HepG2 (cell line): ENCODE results near the gene SHC3. TPM values are rescaled to one million over a fixed set of nuclear protein-coding genes. Genes with fewer than 3 reads are reported as not detected.

ENCODE experiments used
- ATAC-seq: fragments of 200-7000 bp; cut with Tn5 transposase; 3 replicates; pipeline ENCODE4 v1.9.1; 2020; ENCODE audit warnings: mild to moderate bottlenecking, moderate library complexity
- BruUV-seq: library from RNA; stranded (reverse); fragments of 400-500 nt; replicated peaks from 2 replicates; lab custom pipeline; 2021; lab: Mats Ljungman, UMichigan
- CTCF ChIA-PET: fragments of 300-600 bp; formaldehyde crosslinking; extraction: SDS; loops from one replicate; lab custom pipeline; 2021; ENCODE audit warnings: low total read pairs, inconsistent platforms, low intra/inter-chr PET ratio; lab: Yijun Ruan, JAX
- POLR2A ChIA-PET: fragments of 350-600 bp; sonication (Branson Sonifier 250); formaldehyde crosslinking; loops from one replicate; lab custom pipeline; 2020; ENCODE audit warnings: antibody characterized with exemption, inconsistent platforms; lab: Yijun Ruan, JAX
- DNase-seq: peaks from one replicate; pipeline ENCODE4 v3.0.0-alpha.2; 2015; ENCODE audit warnings: low spot score
- FAIRE-seq: peaks from 3 replicates; lab custom pipeline; 2011; peaks lifted over from hg19 to GRCh38; lab: Jason Lieb, UNC
- H2AFZ ChIP-seq: one replicate; pipeline ENCODE4 v1.6.1; 2011; ENCODE audit warnings: low read length, inconsistent platforms
- H3K27ac ChIP-seq: fragments of 300-600 bp; 3 replicates; pipeline ENCODE4 v1.8.0; 2011; ENCODE audit warnings: mixed run types, mild to moderate bottlenecking, mixed read lengths, low read length, inconsistent platforms; ENCODE audit not compliant: insufficient read depth; ENCODE audit errors: extremely low read length
- H3K27me3 ChIP-seq, 2 experiments: fragments of 200-600 bp in 1 of 2; 2 replicates in 1 of 2; 3 replicates in 1 of 2; pipeline versions ENCODE4 v1.6.0 to v1.8.0; 2011; ENCODE audit warnings: low read length in 2 of 2, mild to moderate bottlenecking in 2 of 2, moderate library complexity in 2 of 2, inconsistent platforms in 1 of 2; ENCODE audit not compliant: insufficient read depth in 2 of 2, control insufficient read depth in 1 of 2
- H3K36me3 ChIP-seq, 2 experiments: fragments of 200-600 bp in 1 of 2; replicated peaks in 1 of 2; 2 replicates in 1 of 2; 3 replicates in 1 of 2; pipeline versions ENCODE4 v1.5.1 to v1.8.0; 2011; ENCODE audit warnings: low read length in 2 of 2, inconsistent platforms in 1 of 2; ENCODE audit not compliant: insufficient read depth in 2 of 2, control insufficient read depth in 1 of 2
- H3K4me1 ChIP-seq: 2 replicates; pipeline ENCODE4 v1.5.1; 2012; ENCODE audit warnings: low read length, inconsistent platforms; ENCODE audit not compliant: insufficient read depth
- H3K4me2 ChIP-seq: 2 replicates; pipeline ENCODE4 v1.6.0; 2011; ENCODE audit warnings: low read depth, low read length, inconsistent platforms
- H3K4me3 ChIP-seq, 3 experiments: fragments of 200-600 bp in 1 of 3; sonication (generic), shearing (Covaris generic) in 1 of 3; replicated peaks in 1 of 3; 2 replicates each; pipeline ENCODE4 v1.5.1; 2011 to 2016; ENCODE audit warnings: low read length in 3 of 3, inconsistent platforms in 2 of 3, low read depth in 2 of 3, mild to moderate bottlenecking in 2 of 3, control low read depth in 1 of 3, mixed read lengths in 1 of 3; ENCODE audit not compliant: insufficient read depth in 1 of 3
- H3K79me2 ChIP-seq: one replicate; pipeline ENCODE4 v1.6.1; 2011; ENCODE audit warnings: low read length, inconsistent platforms; ENCODE audit not compliant: insufficient read depth
- H3K9ac ChIP-seq: 2 replicates; pipeline ENCODE4 v1.6.0; 2011; ENCODE audit warnings: mild to moderate bottlenecking, low read depth, low read length, inconsistent platforms; ENCODE audit not compliant: insufficient read depth
- H3K9me3 ChIP-seq: 2 replicates; pipeline ENCODE4 v1.5.1; 2012; ENCODE audit warnings: mild to moderate bottlenecking, low read length
- H4K20me1 ChIP-seq: 2 replicates; pipeline ENCODE4 v1.6.0; 2011; ENCODE audit warnings: inconsistent platforms, mild to moderate bottlenecking, low read length, moderate library complexity; ENCODE audit not compliant: insufficient read depth
- E2F2 ChIP-seq: sonication (generic); formaldehyde crosslinking; IDR thresholded peaks from 2 replicates; pipeline ENCODE4 v1.4.0; 2020; ENCODE audit warnings: missing genetic modification reagents, borderline replicate concordance
- GFI1 ChIP-seq: sonication (generic); formaldehyde crosslinking; IDR thresholded peaks from 2 replicates; pipeline ENCODE4 v1.5.0; 2020; ENCODE audit warnings: missing genetic modification reagents, mild to moderate bottlenecking, borderline replicate concordance
- GTF3A ChIP-seq: sonication (generic); formaldehyde crosslinking; conservative IDR thresholded peaks from 2 replicates; pipeline ENCODE4 v1.4.0; 2020; ENCODE audit warnings: mild to moderate bottlenecking, missing genetic modification reagents
- KAT8 ChIP-seq: IDR thresholded peaks from 2 replicates; pipeline ENCODE4 v1.6.1; 2016; ENCODE audit warnings: missing genetic modification reagents, missing compliant biosample characterization
- MAX ChIP-seq: IDR thresholded peaks from 2 replicates; pipeline ENCODE4 v1.6.1; 2012; ENCODE audit warnings: inconsistent platforms
- NFATC3 ChIP-seq: sonication (generic); formaldehyde crosslinking; IDR thresholded peaks from 2 replicates; pipeline ENCODE4 v1.5.1; 2020; ENCODE audit warnings: mild to moderate bottlenecking, missing genetic modification reagents
- ONECUT2 ChIP-seq: sonication (generic); formaldehyde crosslinking; IDR thresholded peaks from 2 replicates; pipeline ENCODE4 v1.4.0; 2020; ENCODE audit warnings: missing genetic modification reagents
- RNF2 ChIP-seq: fragments of 450-650 bp; conservative IDR thresholded peaks from 2 replicates; pipeline ENCODE4 v1.6.1; 2016; ENCODE audit warnings: low read depth
- ZNF276 ChIP-seq: sonication (generic); formaldehyde crosslinking; IDR thresholded peaks from 2 replicates; pipeline ENCODE4 v1.4.0; 2020; ENCODE audit warnings: mild to moderate bottlenecking, low read depth, missing genetic modification reagents
- ZNF354B ChIP-seq: sonication (generic); formaldehyde crosslinking; IDR thresholded peaks from 2 replicates; pipeline ENCODE4 v1.8.0; 2022; ENCODE audit warnings: mild to moderate bottlenecking, missing genetic modification reagents
- ZNF446 ChIP-seq: sonication (generic); formaldehyde crosslinking; IDR thresholded peaks from 2 replicates; pipeline ENCODE4 v1.5.0; 2020; ENCODE audit warnings: mild to moderate bottlenecking, missing genetic modification reagents
- ZNF513 ChIP-seq: sonication (generic); formaldehyde crosslinking; conservative IDR thresholded peaks from 2 replicates; pipeline ENCODE4 v1.5.0; 2020; ENCODE audit warnings: missing genetic modification reagents
- ZNF530 ChIP-seq: sonication (generic); formaldehyde crosslinking; IDR thresholded peaks from 2 replicates; pipeline ENCODE4 v1.5.0; 2020; ENCODE audit warnings: low read depth, mild to moderate bottlenecking, missing genetic modification reagents
- ZNF557 ChIP-seq: sonication (generic); formaldehyde crosslinking; IDR thresholded peaks from 2 replicates; pipeline ENCODE4 v1.4.0; 2020; ENCODE audit warnings: missing genetic modification reagents
- ZNF558 ChIP-seq: sonication (generic); formaldehyde crosslinking; IDR thresholded peaks from 2 replicates; pipeline ENCODE4 v1.9.0; 2022; ENCODE audit warnings: mild to moderate bottlenecking, missing genetic modification reagents, borderline replicate concordance
- ZNF878 ChIP-seq: sonication (generic); formaldehyde crosslinking; IDR thresholded peaks from 2 replicates; pipeline ENCODE4 v1.8.1; 2023; ENCODE audit warnings: mild to moderate bottlenecking, missing genetic modification reagents, moderate library complexity
- WGBS: methylation state at CpG from one replicate; pipeline ENCODE4 v1.1.6; 2017; ENCODE audit warnings: low lambda C conversion rate; 5-methylcytosine and 5-hydroxymethylcytosine counted together
- in situ Hi-C: cut with HindIII; loops from 2 replicates; pipeline ENCODE4 v1.10.0; 2017; ENCODE audit warnings: low pct_unique_long_range_greater_than_20kb; ENCODE audit not compliant: extremely low pct_ligation_motif_present
- intact Hi-C: fragments of 100-400 bp; cut with micrococcal nuclease; formaldehyde crosslinking; loops from one replicate; pipeline ENCODE4 v1.10.0; 2022; ENCODE audit not compliant: unreplicated experiment
- polyA plus RNA-seq, 8 experiments: library from polyadenylated mRNA; depleted of rRNA in 3 of 8; stranded (reverse) in 7 of 8; unstranded in 1 of 8; fragments of >200 nt; fragmentation: Illumina TruSeq in 4 of 8; extraction: Trizol in 4 of 8; gene quantifications; 2 replicates each; pipeline versions ENCODE4 v1.2.1 to v1.2.3, GENCODE V29; 2011 to 2016; ENCODE audit warnings: low read depth in 4 of 8, missing spikeins in 1 of 8, mixed read lengths in 1 of 8; ENCODE audit not compliant: insufficient read depth in 1 of 8
- total RNA-seq, 5 experiments: library from RNA; depleted of rRNA; stranded (reverse); fragments of >200 nt; fragmentation: Illumina TruSeq; extraction: Trizol; gene quantifications; 2 replicates each; pipeline ENCODE4 v1.2.3, GENCODE V29; 2016; ENCODE audit warnings: low read depth in 1 of 5

SHC3 gene
- total and polyA plus RNA-seq, 2 of the 13 experiments (the other 11 are each of a cell fraction or from before 2014, with no cell fraction given) = 0.09 to 0.89 TPM

- TF ChIP-seq GFI1 (CRISPR knock-in tag) (no peak), NFATC3 (CRISPR knock-in tag) (no peak), ONECUT2 (CRISPR knock-in tag) (no peak), ZNF530 (CRISPR knock-in tag) (no peak), ZNF354B (CRISPR knock-in tag) (no peak), ZNF446 (CRISPR knock-in tag) (no peak)
Measured at GRCh38 chr9:89000371-89000781, 178.2 kb downstream of the SHC3 start (continued).

GRCh38 chr9:88998911-88999310 lies 179.7 kb downstream of the SHC3 start:
- Histone ChIP-seq H3K4me1 (no peaks in the 10 kb centered on the region), H3K4me3 (no peak overlapping the region)
- no peak for ATAC-seq
- POLR2A ChIA-PET = no interaction called here
- TF ChIP-seq ZNF276 (CRISPR knock-in tag) (no peak), GTF3A (CRISPR knock-in tag) (no peak), RNF2 (no peak), E2F2 (CRISPR knock-in tag) (no peak), ZNF878 (CRISPR knock-in tag) (no peak), ZNF557 (CRISPR knock-in tag) (no peak), ZNF513 (CRISPR knock-in tag) (no peak), ZNF558 (CRISPR knock-in tag) (no peak), KAT8 (CRISPR knock-in tag) (no peak), MAX (no peak)
- TF ChIP-seq, all 625 proteins: peak for 0
- peaks cover 0 to 4% of the 10 kb centered on the region in 2 experiments; a peak in 2 of 5 replicates for H3K27me3 ChIP-seq
- H3K79me2 ChIP-seq = no peaks in the 10 kb centered on the region
- CTCF ChIA-PET = interaction anchor here (3.2 kb wide), 1 partner anchor 404 kb away, joined by 27 read pairs; no protein-coding TSS in a partner anchor
- no peak overlapping the region for H3K4me2 ChIP-seq
- H3K36me3 ChIP-seq = no peaks in the 10 kb centered on the region
- FAIRE-seq = no peak
- H3K9me3 ChIP-seq = no peaks in the 10 kb centered on the region
- DNase-seq = no peak
- H3K27ac ChIP-seq = no peak overlapping the region
- H2AFZ ChIP-seq = no peak overlapping the region
- H4K20me1 ChIP-seq = no peaks in the 10 kb centered on the region
- WGBS = 48% methylated on average over 6 of the region's 9 CpGs
- in situ Hi-C loops (no loop called here), intact Hi-C loops (no loop called here)
- no peak overlapping the region for H3K9ac ChIP-seq
- BruUV-seq = no TSS peak
